ENCODE measurements around the gene MAGEA6. TPM values are rescaled to one million over a fixed set of nuclear protein-coding genes. Genes with fewer than 3 reads are reported as not detected.

MAGEA6 gene
- total and polyA plus RNA-seq, 9 of the 15 experiments (the other 6 are each of a cell fraction or from before 2014, with no cell fraction given) = 15.4 to 132 (median 95.5) TPM

GRCh38 chrX:152817078-152817764, 47.7 kb upstream of the MAGEA6 start (continued):
- TF ChIP-seq REST (IDR thresholded peaks at IDR 0.05; ENCODE audit: borderline replicate concordance) (peak; percentile 56; the same call in 1 of the 2 replicates), REST (CRISPR knock-in tag; IDR thresholded peaks at IDR 0.05; ENCODE audit: low read depth) (no peak), MAFG (tag; conservative IDR thresholded peaks at IDR 0.05) (0 out of 2 replicates have a peak, but pooled peaks have one; percentile 14), ARID2 (IDR thresholded peaks at IDR 0.05) (peak; percentile 53; the same call in 1 of the 2 replicates), ZBTB26 (CRISPR knock-in tag; IDR thresholded peaks at IDR 0.05) (no peak), SIN3A (IDR thresholded peaks at IDR 0.05; ENCODE audit: borderline replicate concordance in 2 of 2, control insufficient read depth in 1 of 2, low read depth in 2 of 2, low read length in 2 of 2) (no peak), DEAF1 (CRISPR knock-in tag; IDR thresholded peaks at IDR 0.05) (peak; percentile 32; the same call in 1 of the 2 replicates), MBD2 (IDR thresholded peaks at IDR 0.05; ENCODE audit: borderline replicate concordance, low read depth) (no peak), ZNF507 (tag; conservative IDR thresholded peaks at IDR 0.05) (no peak), SMC3 (conservative IDR thresholded peaks at IDR 0.05; ENCODE audit: insufficient read depth, low read depth, low read length) (peak; percentile 55)

Measured in K562 (cell line).